Endodermal cell (in vitro differentiated cells): ENCODE results near the gene KIAA1671. TPM values are rescaled to one million over a fixed set of nuclear protein-coding genes. Genes with fewer than 3 reads are reported as not detected.
A peak's percentile ranks its signal among the peaks of the same experiment; 100 is the strongest.
"Not testable (repeated sequence)": the region's sequence is repeated elsewhere in the genome, so short reads cannot be mapped to it uniquely, and the experiment has no call there.

Experiments used
- DNase-seq: peaks from one replicate; pipeline ENCODE4 v3.0.0-alpha.2; 2017
- H3K27ac ChIP-seq: 2 replicates; pipeline ENCODE4 v1.5.1; 2013; ENCODE audit warnings: mild to moderate bottlenecking, low read depth, low read length, moderate library complexity
- H3K27me3 ChIP-seq: 2 replicates; pipeline ENCODE4 v1.6.1; 2013; ENCODE audit warnings: mild to moderate bottlenecking, low read length, moderate library complexity; ENCODE audit not compliant: insufficient read depth, control insufficient read depth, poor library complexity, severe bottlenecking
- H3K36me3 ChIP-seq: 2 replicates; pipeline ENCODE4 v1.7.0; 2013; ENCODE audit warnings: mild to moderate bottlenecking, low read length, moderate library complexity; ENCODE audit not compliant: control insufficient read depth, insufficient read depth
- H3K4me1 ChIP-seq: one replicate; pipeline ENCODE4 v1.7.0; 2013; ENCODE audit warnings: low read length; ENCODE audit not compliant: control insufficient read depth, insufficient read depth
- H3K4me3 ChIP-seq: 2 replicates; pipeline ENCODE4 v1.5.1; 2013; ENCODE audit warnings: mild to moderate bottlenecking, low read length, moderate library complexity
- H3K9ac ChIP-seq: 2 replicates; pipeline ENCODE4 v1.6.1; 2013; ENCODE audit warnings: mild to moderate bottlenecking, low read length, moderate library complexity; ENCODE audit not compliant: poor library complexity, severe bottlenecking; ENCODE audit errors: extremely low read depth
- H3K9me3 ChIP-seq: 2 replicates; pipeline ENCODE4 v1.6.1; 2013; ENCODE audit warnings: mild to moderate bottlenecking, low read length, moderate library complexity; ENCODE audit not compliant: control insufficient read depth
- H3K27ac Mint-ChIP-seq: 2 replicates; pipeline ENCODE4 v1.8.0; 2020; ENCODE audit warnings: mixed read lengths
- H3K27me3 Mint-ChIP-seq: 2 replicates; pipeline ENCODE4 v1.8.0; 2021; ENCODE audit warnings: mild to moderate bottlenecking, mixed read lengths; ENCODE audit not compliant: insufficient read depth
- H3K36me3 Mint-ChIP-seq: 2 replicates; pipeline ENCODE4 v1.8.0; 2020; ENCODE audit warnings: low read depth, mixed read lengths
- H3K4me1 Mint-ChIP-seq: 2 replicates; pipeline ENCODE4 v1.8.0; 2020; ENCODE audit warnings: mixed read lengths
- H3K4me3 Mint-ChIP-seq: 2 replicates; pipeline ENCODE4 v1.8.0; 2020; ENCODE audit warnings: mild to moderate bottlenecking, moderate library complexity, mixed read lengths
- H3K9me3 Mint-ChIP-seq: 2 replicates; pipeline ENCODE4 v1.8.0; 2020; ENCODE audit warnings: mild to moderate bottlenecking, mixed read lengths
- WGBS, 2 experiments: methylation state at CpG; one replicate each; pipeline versions ENCODE4 v1.1.5 to v1.1.7; 2013; ENCODE audit warnings: missing lambda C conversion rate in 2 of 2, mixed read lengths in 1 of 2; ENCODE audit not compliant: insufficient coverage in 1 of 2, insufficient read length in 1 of 2; 5-methylcytosine and 5-hydroxymethylcytosine counted together
- total RNA-seq, 2 donors: library from RNA; stranded (reverse); fragmentation: NEBNext Ultra II Directional in 1 of 2; extraction: Animal tissue kit (Norgen Biotek cat#: 25700) in 1 of 2; gene quantifications; 2 replicates in 1 of 2; 3 replicates in 1 of 2; pipeline ENCODE4 v1.2.1, GENCODE V29; 2021
- TF ChIP-seq, protein P1 (sequence below): fragments of 200-600 bp; sonication (generic); conservative IDR thresholded peaks from 2 replicates; pipeline ENCODE4 v1.5.0; 2021; ENCODE audit warnings: antibody characterized with exemption, mild to moderate bottlenecking

The KIAA1671 gene
- total RNA-seq, 2 donors from 2014 or later = 38.8 to 43.7 TPM

DNA sequence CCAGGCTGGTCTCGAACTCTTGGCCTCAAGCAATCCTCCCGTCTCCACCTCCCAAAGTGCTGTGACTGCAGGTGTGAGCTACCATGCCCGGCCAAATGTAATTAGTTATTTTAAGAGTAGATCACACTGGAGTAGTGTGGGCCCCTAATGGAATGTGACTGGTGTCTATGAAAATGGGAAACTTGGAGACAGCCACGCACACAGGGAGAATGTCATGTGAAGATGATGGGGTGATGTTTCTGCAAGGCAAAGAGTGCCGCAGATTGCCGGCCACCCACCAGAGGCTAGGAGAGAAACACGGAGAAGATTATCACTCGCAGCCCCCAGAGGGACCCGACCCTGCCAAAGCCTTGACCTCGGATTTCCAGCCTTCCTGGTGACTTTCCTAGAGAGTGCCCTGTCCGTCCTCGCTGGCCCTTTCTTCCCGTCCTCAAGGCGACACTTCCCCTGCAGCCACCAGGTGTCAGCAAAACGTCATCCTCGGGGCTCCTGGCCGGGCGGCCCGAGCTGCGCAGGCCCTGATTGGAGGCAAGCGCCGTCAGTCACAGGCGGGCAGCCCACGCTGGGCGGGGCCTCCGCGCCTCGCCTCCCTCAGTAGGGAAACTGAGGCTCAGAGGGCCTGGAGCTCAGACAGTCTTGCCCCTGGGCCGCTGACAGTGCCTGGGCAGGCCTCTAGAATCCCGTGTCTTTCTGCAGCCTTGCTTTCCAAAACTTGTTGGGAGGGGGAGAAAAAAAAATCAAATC, 283.2 kb downstream of the KIAA1671 start:
- Mint-ChIP-seq H3K36me3 (no peaks in the 10 kb centered on the region), H3K27ac (no peak overlapping the region), H3K9me3 (no peaks in the 10 kb centered on the region), H3K4me3 (no peak overlapping the region), H3K27me3 (peaks cover 10% of the 10 kb centered on the region), H3K4me1 (no peaks in the 10 kb centered on the region)
- TF ChIP-seq, protein P1, sequence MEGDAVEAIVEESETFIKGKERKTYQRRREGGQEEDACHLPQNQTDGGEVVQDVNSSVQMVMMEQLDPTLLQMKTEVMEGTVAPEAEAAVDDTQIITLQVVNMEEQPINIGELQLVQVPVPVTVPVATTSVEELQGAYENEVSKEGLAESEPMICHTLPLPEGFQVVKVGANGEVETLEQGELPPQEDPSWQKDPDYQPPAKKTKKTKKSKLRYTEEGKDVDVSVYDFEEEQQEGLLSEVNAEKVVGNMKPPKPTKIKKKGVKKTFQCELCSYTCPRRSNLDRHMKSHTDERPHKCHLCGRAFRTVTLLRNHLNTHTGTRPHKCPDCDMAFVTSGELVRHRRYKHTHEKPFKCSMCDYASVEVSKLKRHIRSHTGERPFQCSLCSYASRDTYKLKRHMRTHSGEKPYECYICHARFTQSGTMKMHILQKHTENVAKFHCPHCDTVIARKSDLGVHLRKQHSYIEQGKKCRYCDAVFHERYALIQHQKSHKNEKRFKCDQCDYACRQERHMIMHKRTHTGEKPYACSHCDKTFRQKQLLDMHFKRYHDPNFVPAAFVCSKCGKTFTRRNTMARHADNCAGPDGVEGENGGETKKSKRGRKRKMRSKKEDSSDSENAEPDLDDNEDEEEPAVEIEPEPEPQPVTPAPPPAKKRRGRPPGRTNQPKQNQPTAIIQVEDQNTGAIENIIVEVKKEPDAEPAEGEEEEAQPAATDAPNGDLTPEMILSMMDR = peak; percentile 89
- H3K9ac ChIP-seq = no peak overlapping the region
- no peaks in the 10 kb centered on the region for H3K27me3 ChIP-seq
- no peaks in the 10 kb centered on the region for H3K36me3 ChIP-seq
- DNase-seq = peak; percentile 96
- H3K4me1 ChIP-seq = no peaks in the 10 kb centered on the region
- no peak overlapping the region for H3K4me3 ChIP-seq
- H3K27ac ChIP-seq = no peak overlapping the region
- H3K9me3 ChIP-seq = no peaks in the 10 kb centered on the region
- WGBS, 2 experiments = 18 to 20% methylated on average over 25 to 30 of the region's 30 CpGs

DNA sequence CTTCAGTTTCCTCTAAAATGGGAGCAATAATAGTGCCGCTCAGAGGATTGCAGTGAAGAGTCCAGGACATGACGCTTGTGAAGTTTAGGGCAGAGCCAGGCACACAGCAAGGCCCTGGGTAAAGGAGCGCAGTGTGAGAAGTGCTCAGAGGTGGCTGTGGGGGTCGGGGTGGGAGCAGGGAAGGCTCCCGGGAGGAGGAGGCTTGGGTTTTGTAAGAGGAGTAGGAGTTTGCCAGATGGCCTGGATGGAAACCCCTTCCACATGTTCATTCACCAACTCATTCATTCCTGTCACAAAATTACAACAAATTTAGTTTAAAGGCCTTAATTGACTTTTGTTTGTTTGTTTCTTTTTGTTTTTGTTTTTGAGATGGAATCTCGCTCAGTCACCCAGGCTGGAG, 283.9 kb downstream of the KIAA1671 start:
- WGBS, 2 experiments = 98 to 100% methylated on average over 3 to 5 of the region's 6 CpGs
- Histone ChIP-seq H3K9ac (no peak overlapping the region), H3K36me3 (no peaks in the 10 kb centered on the region), H3K27me3 (no peaks in the 10 kb centered on the region), H3K9me3 (no peaks in the 10 kb centered on the region), H3K4me3 (no peak overlapping the region), H3K27ac (no peak overlapping the region), H3K4me1 (no peaks in the 10 kb centered on the region)
- H3K27me3 Mint-ChIP-seq = peaks cover 14% of the 10 kb centered on the region
- H3K4me1 Mint-ChIP-seq = no peaks in the 10 kb centered on the region
- H3K27ac Mint-ChIP-seq = no peak overlapping the region
- TF ChIP-seq, protein P1 = no peak
- no peak overlapping the region for H3K4me3 Mint-ChIP-seq
- H3K36me3 Mint-ChIP-seq = no peaks in the 10 kb centered on the region
- DNase-seq = no peak
- H3K9me3 Mint-ChIP-seq = no peaks in the 10 kb centered on the region

DNA sequence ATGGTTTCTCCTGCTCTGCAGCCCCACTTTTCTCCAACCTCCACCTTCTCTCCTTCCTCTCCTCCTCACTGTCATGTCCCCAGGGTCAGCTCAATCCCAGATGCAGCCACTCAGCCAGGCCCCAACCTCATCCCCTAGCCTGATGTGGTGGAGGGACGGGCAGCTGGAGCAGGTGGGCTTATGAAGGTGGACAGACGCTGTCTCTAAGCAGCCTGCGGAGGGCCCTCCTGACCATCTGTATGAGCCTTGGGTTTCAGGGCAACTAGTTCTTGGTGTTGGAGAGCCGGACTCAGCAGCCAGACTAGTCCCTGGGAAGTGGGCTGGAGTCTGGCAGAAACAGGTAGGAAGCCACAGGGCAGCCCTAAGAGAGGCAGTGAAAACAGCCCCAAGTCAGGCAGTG, 285.0 kb downstream of the KIAA1671 start:
- peaks cover 14% of the 10 kb centered on the region for H3K27me3 Mint-ChIP-seq
- TF ChIP-seq, protein P1 = peak; percentile 25
- Histone ChIP-seq H3K9ac (no peak overlapping the region), H3K4me1 (no peaks in the 10 kb centered on the region), H3K27ac (no peak overlapping the region), H3K9me3 (no peaks in the 10 kb centered on the region), H3K36me3 (no peaks in the 10 kb centered on the region), H3K4me3 (no peak overlapping the region), H3K27me3 (no peaks in the 10 kb centered on the region)
- H3K27ac Mint-ChIP-seq = no peak overlapping the region
- DNase-seq = no peak
- H3K4me1 Mint-ChIP-seq = no peaks in the 10 kb centered on the region
- no peaks in the 10 kb centered on the region for H3K36me3 Mint-ChIP-seq
- 87 to 92% methylated on average over 3 to 4 of the region's 4 CpGs for WGBS, 2 experiments
- no peaks in the 10 kb centered on the region for H3K9me3 Mint-ChIP-seq
- no peak overlapping the region for H3K4me3 Mint-ChIP-seq

DNA sequence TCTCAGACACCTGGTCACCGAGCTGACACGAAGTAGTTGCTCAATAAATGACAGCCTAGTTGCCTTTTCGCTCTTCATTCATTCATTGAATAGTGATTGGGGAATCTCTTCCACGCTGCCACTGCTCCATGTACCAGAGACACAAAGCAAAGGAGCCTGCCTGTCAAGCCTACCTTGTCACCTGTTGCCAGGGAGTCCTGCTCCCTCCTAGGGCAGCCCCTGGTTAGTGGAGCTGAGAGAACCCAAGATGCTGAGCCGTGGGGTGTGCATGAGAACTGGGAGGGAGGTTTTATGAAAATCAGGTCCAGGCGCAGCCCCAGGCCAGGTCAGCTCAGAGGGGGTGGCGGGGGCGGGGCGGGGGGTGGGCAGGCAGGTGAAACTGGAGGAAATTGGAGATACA, 285.5 kb downstream of the KIAA1671 start:
- not testable (repeated sequence) for H3K27ac Mint-ChIP-seq, H3K36me3 Mint-ChIP-seq, H3K9me3 Mint-ChIP-seq, H3K9me3 ChIP-seq, H3K4me1 Mint-ChIP-seq, H3K27me3 ChIP-seq, H3K27ac ChIP-seq, H3K9ac ChIP-seq, DNase-seq, H3K4me3 ChIP-seq, H3K4me3 Mint-ChIP-seq, H3K4me1 ChIP-seq, H3K36me3 ChIP-seq
- peaks cover 14% of the 10 kb centered on the region for H3K27me3 Mint-ChIP-seq
- 80% methylated on average over 5 of the region's 9 CpGs; no CpG with 5 or more reads in 1 of the 2 experiments for WGBS, 2 experiments
